SH-SY5Y (cell line): Measurements from ENCODE around the gene C16orf74.

Experiments used
- GATA2 ChIP-seq: IDR thresholded peaks from 2 replicates; pipeline ENCODE4 v1.6.1; 2011; ENCODE audit warnings: mild to moderate bottlenecking, low read depth, low read length
- GATA3 ChIP-seq: IDR thresholded peaks from 2 replicates; pipeline ENCODE4 v1.6.1; 2011; ENCODE audit warnings: low read depth, mild to moderate bottlenecking, low read length, moderate library complexity

DNA sequence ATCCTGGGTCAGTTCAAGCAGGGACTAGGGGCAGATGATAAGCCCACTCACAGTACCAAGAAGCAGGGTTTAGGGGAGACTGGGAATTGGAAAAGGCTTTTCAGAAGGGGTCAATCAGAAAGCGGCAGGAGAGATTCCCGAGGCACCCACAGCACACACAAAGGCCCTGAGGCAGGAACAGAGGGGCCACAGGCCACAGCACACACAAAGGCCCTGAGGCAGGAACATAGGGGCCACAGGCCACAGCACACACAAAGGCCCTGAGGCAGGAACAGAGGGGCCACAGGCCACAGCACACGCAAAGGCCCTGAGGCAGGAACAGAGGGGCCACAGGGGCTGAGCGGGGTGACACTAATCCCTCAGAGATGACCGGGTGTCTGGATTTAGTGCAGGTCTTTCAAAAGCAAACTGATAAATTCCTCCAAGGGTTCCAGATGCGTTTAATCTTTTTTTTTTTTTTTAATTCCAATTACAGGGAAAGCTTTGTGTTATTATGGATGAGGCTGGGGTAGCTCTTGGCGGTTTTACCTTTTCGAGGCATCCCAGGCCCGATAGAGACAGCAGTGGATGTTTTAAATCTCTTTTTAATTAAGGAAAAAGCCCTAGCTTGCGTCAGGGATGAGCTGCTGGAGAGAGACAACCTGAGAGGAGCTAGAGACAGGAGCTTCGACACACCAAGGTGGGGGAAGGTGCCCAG, 31.1 kb downstream of the C16orf74 start:
- TF ChIP-seq GATA2 = no peak
- no peak for TF ChIP-seq GATA3
